GM23248 (cell line): ENCODE results near the gene OMP.

Experiments
- EZH2 ChIP-seq: fragments of 200-600 bp; sonication (generic); IDR thresholded peaks from 2 replicates; pipeline ENCODE4 v1.6.1; 2018; ENCODE audit warnings: antibody characterized with exemption, mild to moderate bottlenecking; ENCODE audit not compliant: insufficient read depth, poor library complexity, severe bottlenecking
- EZH2phosphoT487 ChIP-seq: fragments of 200-600 bp; sonication (generic); IDR thresholded peaks from 2 replicates; pipeline ENCODE4 v1.6.1; 2018; ENCODE audit warnings: antibody characterized with exemption, moderate library complexity, mild to moderate bottlenecking, low read depth; ENCODE audit not compliant: insufficient read depth

GRCh38 chr11:77060234-77060633 is 42.4 kb upstream of the OMP start:
- TF ChIP-seq EZH2 (no peak), EZH2phosphoT487 (no peak)
